HL-60 (cell line): Measurements from ENCODE around the gene APOA4.

ENCODE experiments used
- DNase-seq, 2 experiments: peaks; one replicate each; pipeline ENCODE4 v3.0.0-alpha.2; 2010 to 2020; ENCODE audit warnings: low read depth in 1 of 2, low spot score in 1 of 2
- H3K27ac ChIP-seq: fragments of 250-450 bp; sonication (Bioruptor Pico); replicated peaks from 2 replicates; pipeline ENCODE4 v1.5.1; 2020; ENCODE audit warnings: mild to moderate bottlenecking, moderate library complexity
- H3K27me3 ChIP-seq: fragments of 250-450 bp; sonication (Bioruptor Pico); 2 replicates; pipeline ENCODE4 v1.5.1; 2021; ENCODE audit warnings: mild to moderate bottlenecking, moderate library complexity; ENCODE audit not compliant: insufficient read depth, poor library complexity, severe bottlenecking
- H3K4me3 ChIP-seq: replicated peaks from 2 replicates; pipeline ENCODE4 v1.5.1; 2011; ENCODE audit warnings: mild to moderate bottlenecking, control low read depth, low read length; ENCODE audit not compliant: insufficient read depth
- GABPA ChIP-seq: IDR thresholded peaks from 2 replicates; pipeline ENCODE4 v1.6.1; 2012; ENCODE audit warnings: low read depth
- POLR2AphosphoS5 ChIP-seq: IDR thresholded peaks from 2 replicates; pipeline ENCODE4 v1.6.1; 2012; ENCODE audit warnings: low read depth
- SPI1 ChIP-seq: IDR thresholded peaks from 2 replicates; pipeline ENCODE4 v1.6.1; 2012; ENCODE audit warnings: low read depth, mild to moderate bottlenecking, borderline replicate concordance
- TF ChIP-seq, protein P1 (sequence below): IDR thresholded peaks from one replicate; pipeline ENCODE4 v1.5.1; 2011; ENCODE audit warnings: low read length, control low read depth, inconsistent platforms; ENCODE audit not compliant: insufficient read depth
- TF ChIP-seq, protein P2 (sequence below): IDR thresholded peaks from 2 replicates; pipeline ENCODE4 v1.6.1; 2012; ENCODE audit warnings: low read depth; ENCODE audit not compliant: insufficient replicate concordance

Gene APOA4

DNA sequence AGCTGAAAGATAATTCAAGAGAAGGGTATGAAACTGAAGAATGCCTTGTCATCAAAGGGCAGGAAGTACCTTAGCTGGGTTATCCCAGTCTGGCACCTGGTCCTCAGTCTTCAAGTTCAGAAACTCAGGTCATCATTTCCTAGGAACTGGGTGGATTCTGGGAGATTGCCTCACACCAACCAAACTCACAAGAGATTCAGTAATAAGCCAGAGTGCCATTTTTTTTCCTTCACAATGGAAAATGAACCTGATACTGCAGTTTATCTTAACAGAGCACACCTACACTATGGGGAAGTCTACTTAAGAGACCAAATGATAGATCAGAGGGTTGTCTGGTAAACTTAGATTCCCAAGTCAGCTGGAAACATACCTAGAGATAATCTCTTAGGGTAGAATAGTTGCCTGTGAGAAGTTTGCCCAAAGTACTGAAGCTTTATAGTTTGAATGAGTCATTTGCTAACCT, 46.6 kb downstream of the APOA4 start:
- TF ChIP-seq POLR2AphosphoS5 (no peak), SPI1 (no peak), GABPA (no peak)
- TF ChIP-seq, protein P1, sequence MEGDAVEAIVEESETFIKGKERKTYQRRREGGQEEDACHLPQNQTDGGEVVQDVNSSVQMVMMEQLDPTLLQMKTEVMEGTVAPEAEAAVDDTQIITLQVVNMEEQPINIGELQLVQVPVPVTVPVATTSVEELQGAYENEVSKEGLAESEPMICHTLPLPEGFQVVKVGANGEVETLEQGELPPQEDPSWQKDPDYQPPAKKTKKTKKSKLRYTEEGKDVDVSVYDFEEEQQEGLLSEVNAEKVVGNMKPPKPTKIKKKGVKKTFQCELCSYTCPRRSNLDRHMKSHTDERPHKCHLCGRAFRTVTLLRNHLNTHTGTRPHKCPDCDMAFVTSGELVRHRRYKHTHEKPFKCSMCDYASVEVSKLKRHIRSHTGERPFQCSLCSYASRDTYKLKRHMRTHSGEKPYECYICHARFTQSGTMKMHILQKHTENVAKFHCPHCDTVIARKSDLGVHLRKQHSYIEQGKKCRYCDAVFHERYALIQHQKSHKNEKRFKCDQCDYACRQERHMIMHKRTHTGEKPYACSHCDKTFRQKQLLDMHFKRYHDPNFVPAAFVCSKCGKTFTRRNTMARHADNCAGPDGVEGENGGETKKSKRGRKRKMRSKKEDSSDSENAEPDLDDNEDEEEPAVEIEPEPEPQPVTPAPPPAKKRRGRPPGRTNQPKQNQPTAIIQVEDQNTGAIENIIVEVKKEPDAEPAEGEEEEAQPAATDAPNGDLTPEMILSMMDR, result no peak
- TF ChIP-seq, protein P2, sequence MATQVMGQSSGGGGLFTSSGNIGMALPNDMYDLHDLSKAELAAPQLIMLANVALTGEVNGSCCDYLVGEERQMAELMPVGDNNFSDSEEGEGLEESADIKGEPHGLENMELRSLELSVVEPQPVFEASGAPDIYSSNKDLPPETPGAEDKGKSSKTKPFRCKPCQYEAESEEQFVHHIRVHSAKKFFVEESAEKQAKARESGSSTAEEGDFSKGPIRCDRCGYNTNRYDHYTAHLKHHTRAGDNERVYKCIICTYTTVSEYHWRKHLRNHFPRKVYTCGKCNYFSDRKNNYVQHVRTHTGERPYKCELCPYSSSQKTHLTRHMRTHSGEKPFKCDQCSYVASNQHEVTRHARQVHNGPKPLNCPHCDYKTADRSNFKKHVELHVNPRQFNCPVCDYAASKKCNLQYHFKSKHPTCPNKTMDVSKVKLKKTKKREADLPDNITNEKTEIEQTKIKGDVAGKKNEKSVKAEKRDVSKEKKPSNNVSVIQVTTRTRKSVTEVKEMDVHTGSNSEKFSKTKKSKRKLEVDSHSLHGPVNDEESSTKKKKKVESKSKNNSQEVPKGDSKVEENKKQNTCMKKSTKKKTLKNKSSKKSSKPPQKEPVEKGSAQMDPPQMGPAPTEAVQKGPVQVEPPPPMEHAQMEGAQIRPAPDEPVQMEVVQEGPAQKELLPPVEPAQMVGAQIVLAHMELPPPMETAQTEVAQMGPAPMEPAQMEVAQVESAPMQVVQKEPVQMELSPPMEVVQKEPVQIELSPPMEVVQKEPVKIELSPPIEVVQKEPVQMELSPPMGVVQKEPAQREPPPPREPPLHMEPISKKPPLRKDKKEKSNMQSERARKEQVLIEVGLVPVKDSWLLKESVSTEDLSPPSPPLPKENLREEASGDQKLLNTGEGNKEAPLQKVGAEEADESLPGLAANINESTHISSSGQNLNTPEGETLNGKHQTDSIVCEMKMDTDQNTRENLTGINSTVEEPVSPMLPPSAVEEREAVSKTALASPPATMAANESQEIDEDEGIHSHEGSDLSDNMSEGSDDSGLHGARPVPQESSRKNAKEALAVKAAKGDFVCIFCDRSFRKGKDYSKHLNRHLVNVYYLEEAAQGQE, result no peak

DNA sequence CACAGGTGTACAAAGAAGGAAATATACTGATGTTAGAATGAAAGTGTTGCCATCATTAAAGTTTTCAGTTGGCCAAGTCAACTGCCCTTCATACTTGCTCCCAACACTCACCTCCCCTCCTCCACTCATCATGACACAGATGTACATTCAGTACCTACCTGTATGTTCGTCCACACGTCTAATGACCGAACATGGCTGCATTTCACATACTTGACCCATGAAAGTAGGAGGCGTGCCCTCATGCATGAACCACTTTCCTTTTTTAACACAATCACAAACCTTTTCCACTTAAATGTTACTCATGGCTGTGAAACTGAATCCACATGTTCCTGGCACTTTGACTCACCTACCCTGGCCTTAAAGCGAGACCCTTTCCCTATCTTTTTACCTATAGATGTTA, 47.1 kb downstream of the APOA4 start:
- no peak overlapping the region for H3K4me3 ChIP-seq
- peak; percentile 24; the same call in 1 of the 2 replicates for TF ChIP-seq POLR2AphosphoS5
- TF ChIP-seq, protein P2, result no peak
- no peak overlapping the region for H3K27ac ChIP-seq
- no peak for DNase-seq
- H3K27me3 ChIP-seq, result no peaks in the 10 kb centered on the region

More for the DNA sequence above, 46.6 kb downstream of the APOA4 start:
- no peak for DNase-seq
- Histone ChIP-seq H3K27ac (no peak overlapping the region), H3K27me3 (no peaks in the 10 kb centered on the region), H3K4me3 (no peak overlapping the region)

DNA sequence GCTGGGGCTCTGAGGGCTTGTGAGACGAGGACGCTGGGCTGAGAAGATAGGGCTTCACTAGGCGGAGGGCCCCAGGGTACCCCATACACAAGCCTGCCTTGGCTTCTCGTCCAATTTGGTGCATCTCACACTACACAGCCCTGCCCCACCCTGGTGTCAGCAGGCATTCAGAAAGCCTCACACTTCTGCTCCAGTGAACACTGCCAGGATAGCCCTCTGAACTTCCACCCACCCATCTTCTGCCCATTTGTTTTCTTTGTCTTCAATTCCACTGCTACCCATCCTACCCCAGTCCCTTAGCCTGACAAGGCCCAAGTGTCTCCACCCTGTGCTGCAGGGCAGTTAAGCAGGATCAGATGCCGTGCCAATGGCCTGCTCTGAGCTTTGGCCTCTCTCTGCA, 48.4 kb downstream of the APOA4 start:
- Histone ChIP-seq H3K4me3 (no peak overlapping the region), H3K27me3 (no peaks in the 10 kb centered on the region), H3K27ac (peak overlapping the region; percentile 94; the same call in 1 of the 2 replicates)
- no peak for DNase-seq
- TF ChIP-seq GABPA (no peak), POLR2AphosphoS5 (no peak), SPI1 (no peak)
- TF ChIP-seq, protein P1, result no peak
- TF ChIP-seq, protein P2, result no peak
